Upper lobe of left lung (tissue), 6 donors: Measurements from ENCODE around the gene SDK1. TPM values are rescaled to one million over a fixed set of nuclear protein-coding genes. Genes with fewer than 3 reads are reported as not detected.

Experiments
- ATAC-seq, 2 donors: fragments of 200-7000 bp; cut with Tn5 transposase; one replicate each; pipeline ENCODE4 v1.9.1; 2022; ENCODE audit warnings: mild to moderate bottlenecking in 2 of 2, moderate library complexity in 2 of 2; ENCODE audit not compliant: low FRiP score in 2 of 2
- DNase-seq, 2 donors: peaks; one replicate each; pipeline ENCODE4 v3.0.0-alpha.2; 2019 to 2020
- H3K27ac ChIP-seq, 4 donors: fragments of 200-600 bp; sonication (generic); one replicate each; pipeline ENCODE4 v1.5.1; 2016 to 2019
- H3K27me3 ChIP-seq, 4 donors: fragments of 200-600 bp; sonication (generic); one replicate each; pipeline ENCODE4 v1.5.1; 2017 to 2019
- H3K36me3 ChIP-seq, 4 donors: fragments of 200-600 bp; sonication (generic); one replicate each; pipeline ENCODE4 v1.5.1; 2016 to 2019
- H3K4me1 ChIP-seq, 4 donors: fragments of 200-600 bp; sonication (generic); one replicate each; pipeline ENCODE4 v1.5.1; 2018 to 2019
- H3K4me3 ChIP-seq, 4 donors: fragments of 200-600 bp; sonication (generic); one replicate each; pipeline ENCODE4 v1.5.1; 2017 to 2019; ENCODE audit warnings: mild to moderate bottlenecking in 2 of 4, moderate library complexity in 1 of 4
- H3K9me3 ChIP-seq, 4 donors: fragments of 200-600 bp; sonication (generic); one replicate each; pipeline ENCODE4 v1.5.1; 2018 to 2019
- EP300 ChIP-seq, 4 donors: sonication (generic); formaldehyde crosslinking; IDR thresholded peaks; one replicate each; pipeline ENCODE4 v1.5.1; 2017; ENCODE audit warnings: antibody characterized with exemption in 4 of 4, control low read depth in 2 of 4
- POLR2A ChIP-seq, 4 donors: fragments of 450-650 bp; IDR thresholded peaks; one replicate each; pipeline ENCODE4 v1.5.1; 2016 to 2017; ENCODE audit warnings: antibody characterized with exemption in 4 of 4, mild to moderate bottlenecking in 2 of 4
- POLR2AphosphoS5 ChIP-seq, 2 donors: sonication (generic); formaldehyde crosslinking; IDR thresholded peaks; one replicate each; pipeline ENCODE4 v1.5.1; 2017; ENCODE audit warnings: antibody characterized with exemption in 2 of 2
- WGBS, 2 donors: methylation state at CpG; one replicate each; pipeline ENCODE4 v1.1.5; 2017 to 2018; 5-methylcytosine and 5-hydroxymethylcytosine counted together
- total RNA-seq, 6 donors: library from RNA; depleted of rRNA in 4 of 6; stranded (reverse); fragments of >200 nt in 4 of 6; gene quantifications; one replicate each; pipeline versions ENCODE4 v1.1.0 to v1.2.1, GENCODE V29; 2016 to 2021
- TF ChIP-seq, protein P1 (sequence below), 6 experiments: fragments of 450-650 bp in 4 of 6; fragments of 200-600 bp in 2 of 6; sonication (generic) in 2 of 6; IDR thresholded peaks; one replicate each; pipeline ENCODE4 v1.5.1; 2016 to 2019; ENCODE audit warnings: antibody characterized with exemption in 6 of 6
- donor health status: DM: no; HTN: no; CAD: no; lungs with moderate emphysema.
- donor health status: DM: no; HTN: yes; CAD: no; lungs with severe emphysema.

Gene SDK1
- total RNA-seq, 6 donors from 2014 or later, result 9.3 to 90.1 (median 11.8) TPM

DNA sequence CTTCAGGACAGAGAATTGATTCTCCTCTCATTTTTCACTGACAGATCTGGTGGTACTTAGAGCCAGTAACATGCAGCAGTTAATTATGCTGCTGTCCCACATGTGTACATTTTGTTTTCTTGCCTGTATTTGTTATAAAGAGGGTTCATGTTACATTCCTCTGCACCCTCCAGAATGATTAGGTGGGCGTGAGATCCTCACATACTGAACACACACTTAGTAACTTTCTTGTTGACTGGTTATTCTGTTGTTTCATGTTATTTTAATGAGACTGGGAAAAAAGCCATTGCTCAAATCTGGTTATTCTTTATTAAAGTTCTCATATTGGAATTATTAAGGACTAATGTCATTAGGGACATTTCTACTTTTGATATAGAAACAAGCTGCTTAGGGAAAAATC, 409.1 kb downstream of the SDK1 start:
- ATAC-seq (no peak), DNase-seq (no peak)
- TF ChIP-seq POLR2AphosphoS5 (IDR thresholded peaks at IDR 0.05), result no peak
- TF ChIP-seq EP300 (IDR thresholded peaks at IDR 0.05), result no peak
- TF ChIP-seq, protein P1, sequence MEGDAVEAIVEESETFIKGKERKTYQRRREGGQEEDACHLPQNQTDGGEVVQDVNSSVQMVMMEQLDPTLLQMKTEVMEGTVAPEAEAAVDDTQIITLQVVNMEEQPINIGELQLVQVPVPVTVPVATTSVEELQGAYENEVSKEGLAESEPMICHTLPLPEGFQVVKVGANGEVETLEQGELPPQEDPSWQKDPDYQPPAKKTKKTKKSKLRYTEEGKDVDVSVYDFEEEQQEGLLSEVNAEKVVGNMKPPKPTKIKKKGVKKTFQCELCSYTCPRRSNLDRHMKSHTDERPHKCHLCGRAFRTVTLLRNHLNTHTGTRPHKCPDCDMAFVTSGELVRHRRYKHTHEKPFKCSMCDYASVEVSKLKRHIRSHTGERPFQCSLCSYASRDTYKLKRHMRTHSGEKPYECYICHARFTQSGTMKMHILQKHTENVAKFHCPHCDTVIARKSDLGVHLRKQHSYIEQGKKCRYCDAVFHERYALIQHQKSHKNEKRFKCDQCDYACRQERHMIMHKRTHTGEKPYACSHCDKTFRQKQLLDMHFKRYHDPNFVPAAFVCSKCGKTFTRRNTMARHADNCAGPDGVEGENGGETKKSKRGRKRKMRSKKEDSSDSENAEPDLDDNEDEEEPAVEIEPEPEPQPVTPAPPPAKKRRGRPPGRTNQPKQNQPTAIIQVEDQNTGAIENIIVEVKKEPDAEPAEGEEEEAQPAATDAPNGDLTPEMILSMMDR (IDR thresholded peaks at IDR 0.05), result no peak
- TF ChIP-seq POLR2A (IDR thresholded peaks at IDR 0.05), result no peak
- Histone ChIP-seq H3K27ac (no peak overlapping the region), H3K9me3 (peaks cover 0 to under 1% (median 0%) of the 10 kb centered on the region in 4 donors), H3K4me1 (peaks cover 0 to 4% (median 0%) of the 10 kb centered on the region in 4 donors), H3K36me3 (no peaks in the 10 kb centered on the region), H3K27me3 (no peaks in the 10 kb centered on the region), H3K4me3 (no peak overlapping the region)
- 64 to 81% methylated on average over 1 of the region's 1 CpG for WGBS, 2 donors

DNA sequence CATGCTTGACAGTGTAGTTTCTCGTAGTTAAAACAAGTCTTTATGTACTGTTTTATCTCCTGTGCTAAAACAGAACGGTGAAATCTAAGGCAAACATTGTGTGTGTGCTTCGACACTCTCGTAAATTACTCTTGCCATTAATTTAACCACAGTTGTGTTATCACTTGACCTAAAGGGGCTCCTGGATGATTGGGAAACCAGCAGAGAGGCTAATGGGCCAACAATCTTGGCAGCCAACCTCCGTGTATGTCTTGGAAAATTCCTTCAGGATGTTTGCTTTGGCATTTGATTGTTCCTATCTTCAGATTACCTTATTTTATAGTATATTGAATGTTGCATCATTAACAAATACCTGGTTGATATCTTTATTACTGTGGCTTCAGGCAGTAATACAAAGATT, 409.5 kb downstream of the SDK1 start:
- WGBS, 2 donors, result 49 to 60% methylated on average over 5 of the region's 5 CpGs
- Histone ChIP-seq H3K4me1 (peaks cover 0 to 4% (median 0%) of the 10 kb centered on the region in 4 donors), H3K36me3 (no peaks in the 10 kb centered on the region), H3K4me3 (no peak overlapping the region), H3K27me3 (no peaks in the 10 kb centered on the region), H3K9me3 (no peaks in the 10 kb centered on the region), H3K27ac (no peak overlapping the region)
- TF ChIP-seq EP300 (IDR thresholded peaks at IDR 0.05), result no peak
- TF ChIP-seq POLR2AphosphoS5 (IDR thresholded peaks at IDR 0.05), result no peak
- TF ChIP-seq POLR2A (IDR thresholded peaks at IDR 0.05), result no peak
- TF ChIP-seq, protein P1 (IDR thresholded peaks at IDR 0.05), result no peak
- ATAC-seq, result no peak
- peak in 1 of 2 donors; percentile 35 for DNase-seq

DNA sequence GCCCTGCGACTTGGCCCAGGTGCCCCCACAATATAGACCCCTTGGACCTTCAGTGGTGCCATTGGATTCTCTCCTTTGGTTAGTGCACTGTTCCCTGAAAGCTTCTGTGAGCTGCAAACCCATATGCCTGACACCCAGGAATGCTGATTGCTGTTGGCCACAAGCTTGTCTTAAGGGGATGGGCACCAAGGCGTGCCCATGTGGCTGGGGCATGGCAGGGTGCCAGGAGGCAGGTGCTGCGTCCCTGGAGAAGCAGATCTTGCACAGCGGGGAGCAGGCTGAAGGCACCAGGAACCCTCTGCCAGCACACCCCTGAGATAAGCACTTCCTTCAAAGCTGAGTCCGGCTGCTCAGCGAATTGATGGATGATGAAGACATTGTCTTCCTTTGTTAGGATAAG, 411.8 kb downstream of the SDK1 start:
- TF ChIP-seq, protein P1 (IDR thresholded peaks at IDR 0.05), result no peak
- no peak for TF ChIP-seq EP300 (IDR thresholded peaks at IDR 0.05)
- no peak for TF ChIP-seq POLR2A (IDR thresholded peaks at IDR 0.05)
- TF ChIP-seq POLR2AphosphoS5 (IDR thresholded peaks at IDR 0.05), result no peak
- no peak for ATAC-seq
- H3K9me3 ChIP-seq, result no peaks in the 10 kb centered on the region
- H3K4me1 ChIP-seq, result peaks cover 0 to 4% (median 0%) of the 10 kb centered on the region in 4 donors
- WGBS, 2 donors, result 51 to 70% methylated on average over 4 to 6 of the region's 6 CpGs
- no peaks in the 10 kb centered on the region for H3K27me3 ChIP-seq
- H3K4me3 ChIP-seq, result no peak overlapping the region
- no peak overlapping the region for H3K27ac ChIP-seq
- peak in 1 of 2 donors; percentile 51 for DNase-seq
- H3K36me3 ChIP-seq, result no peaks in the 10 kb centered on the region

DNA sequence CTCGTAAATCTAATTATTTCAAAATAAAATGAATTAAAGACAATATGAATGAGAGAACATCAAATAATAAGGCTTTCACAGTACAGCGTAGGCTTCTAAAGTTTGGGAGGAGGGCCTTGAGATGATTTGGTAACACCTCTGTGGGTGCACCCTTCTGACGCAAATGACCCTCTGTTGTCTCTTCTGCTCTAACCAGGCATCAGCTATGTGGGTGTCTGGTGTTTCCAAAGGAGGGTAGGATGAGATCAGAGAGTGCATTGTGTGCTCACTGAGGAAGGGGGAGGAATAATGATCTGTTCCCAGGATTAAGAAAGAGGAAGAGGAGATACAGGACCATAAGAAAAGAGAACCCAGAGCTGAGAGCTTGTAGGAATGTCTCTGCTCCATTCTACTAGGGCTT, 420.4 kb downstream of the SDK1 start:
- Histone ChIP-seq H3K36me3 (no peaks in the 10 kb centered on the region), H3K27me3 (no peaks in the 10 kb centered on the region), H3K4me3 (no peak overlapping the region), H3K9me3 (no peaks in the 10 kb centered on the region), H3K4me1 (no peaks in the 10 kb centered on the region), H3K27ac (no peak overlapping the region)
- ATAC-seq (no peak), DNase-seq (no peak)
- WGBS, 2 donors, result 94 to 95% methylated on average over 3 of the region's 3 CpGs
- TF ChIP-seq, protein P1 (IDR thresholded peaks at IDR 0.05), result no peak
- TF ChIP-seq POLR2AphosphoS5 (IDR thresholded peaks at IDR 0.05) (no peak), EP300 (IDR thresholded peaks at IDR 0.05) (no peak), POLR2A (IDR thresholded peaks at IDR 0.05) (no peak)

DNA sequence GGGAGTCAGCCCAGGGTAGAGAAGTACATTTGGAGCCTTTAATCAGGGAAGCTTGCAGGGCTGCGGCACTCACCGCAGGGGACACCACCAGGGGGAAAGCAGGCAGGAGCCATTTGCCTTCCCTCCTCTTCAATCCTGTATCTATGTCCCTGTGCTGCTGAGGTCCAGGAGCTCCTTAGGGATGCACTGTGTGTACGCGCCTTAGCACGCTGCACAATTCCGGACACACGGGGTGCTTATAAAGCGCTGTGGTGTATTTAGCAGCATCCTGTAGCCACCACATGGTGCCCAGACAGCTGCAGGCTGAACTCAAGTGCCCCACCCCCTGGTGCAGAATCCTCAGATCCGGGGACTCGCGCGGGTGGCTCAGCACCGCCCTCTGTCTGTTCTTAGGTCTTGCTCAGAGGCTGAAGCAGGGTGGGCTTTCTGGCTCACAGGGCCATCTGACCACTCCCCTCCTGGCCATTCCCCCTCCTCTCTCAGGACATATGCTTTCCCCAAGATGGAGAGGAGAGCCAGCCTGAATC, 421.4 kb downstream of the SDK1 start:
- Histone ChIP-seq H3K27me3 (no peaks in the 10 kb centered on the region), H3K4me3 (no peak overlapping the region), H3K4me1 (no peaks in the 10 kb centered on the region), H3K9me3 (no peaks in the 10 kb centered on the region), H3K27ac (no peak overlapping the region), H3K36me3 (no peaks in the 10 kb centered on the region)
- ATAC-seq (peak in 1 of 2 donors; percentile 15), DNase-seq (peak in 1 of 2 donors; percentile 32)
- TF ChIP-seq POLR2AphosphoS5 (IDR thresholded peaks at IDR 0.05) (no peak), POLR2A (IDR thresholded peaks at IDR 0.05) (no peak), EP300 (IDR thresholded peaks at IDR 0.05) (no peak)
- TF ChIP-seq, protein P1 (IDR thresholded peaks at IDR 0.05), result no peak
- WGBS, 2 donors, result 48 to 60% methylated on average over 1 to 13 of the region's 13 CpGs
